CD14-positive monocyte (primary cell): ENCODE measurements around the gene CABLES2. TPM values are rescaled to one million over a fixed set of nuclear protein-coding genes. Genes with fewer than 3 reads are reported as not detected.

Experiments used
- DNase-seq, 3 donors: peaks; one replicate each; pipeline ENCODE4 v3.0.0-alpha.2; 2011 to 2022
- H2AFZ ChIP-seq: 2 replicates; pipeline ENCODE4 v1.6.0; 2012; ENCODE audit warnings: mild to moderate bottlenecking, low read depth, low read length, inconsistent platforms; ENCODE audit not compliant: insufficient read depth, poor library complexity, severe bottlenecking
- H3K27ac ChIP-seq, 2 donors: 1 replicate in 1 of 2; 2 replicates in 1 of 2; pipeline ENCODE4 v1.5.1; 2012 to 2013; ENCODE audit warnings: low read length in 2 of 2, control low read depth in 1 of 2, inconsistent platforms in 1 of 2, low read depth in 1 of 2, mild to moderate bottlenecking in 1 of 2
- H3K27me3 ChIP-seq, 2 donors: one replicate each; pipeline versions ENCODE4 v1.6.0 to v1.6.1; 2011 to 2013; ENCODE audit warnings: low read length in 2 of 2; ENCODE audit not compliant: control insufficient read depth in 2 of 2, insufficient read depth in 2 of 2
- H3K36me3 ChIP-seq, 2 donors: replicated peaks in 1 of 2; 1 replicate in 1 of 2; 2 replicates in 1 of 2; pipeline versions ENCODE4 v1.5.1 to v1.6.1; 2012 to 2013; ENCODE audit warnings: low read length in 2 of 2, control low read depth in 1 of 2, inconsistent platforms in 1 of 2, mild to moderate bottlenecking in 1 of 2; ENCODE audit not compliant: insufficient read depth in 2 of 2, control insufficient read depth in 1 of 2
- H3K4me1 ChIP-seq, 2 donors: 1 replicate in 1 of 2; 2 replicates in 1 of 2; pipeline versions ENCODE4 v1.5.1 to v1.6.1; 2012 to 2013; ENCODE audit warnings: low read length in 2 of 2, control low read depth in 1 of 2, inconsistent platforms in 1 of 2, mild to moderate bottlenecking in 1 of 2, moderate library complexity in 1 of 2; ENCODE audit not compliant: insufficient read depth in 2 of 2, control insufficient read depth in 1 of 2
- H3K4me2 ChIP-seq: replicated peaks from 2 replicates; pipeline ENCODE3; 2012; ENCODE audit warnings: low read length, moderate library complexity, mild to moderate bottlenecking; ENCODE audit not compliant: poor library complexity, severe bottlenecking; ENCODE audit errors: extremely low read depth
- H3K4me3 ChIP-seq, 3 experiments: fragments of 200-600 bp in 1 of 3; sonication (generic) in 1 of 3; replicated peaks in 1 of 3; 1 replicate in 2 of 3; 2 replicates in 1 of 3; pipeline ENCODE4 v1.5.1; 2011 to 2013; ENCODE audit warnings: low read length in 3 of 3, mild to moderate bottlenecking in 3 of 3, control low read depth in 2 of 3, low read depth in 2 of 3, inconsistent platforms in 1 of 3, moderate library complexity in 1 of 3
- H3K79me2 ChIP-seq: 2 replicates; pipeline ENCODE4 v1.6.0; 2012; ENCODE audit warnings: mild to moderate bottlenecking, control low read depth, inconsistent platforms, low read length, moderate library complexity; ENCODE audit not compliant: insufficient read depth
- H3K9ac ChIP-seq: 2 replicates; pipeline ENCODE4 v1.6.0; 2017; ENCODE audit warnings: low read length, mild to moderate bottlenecking; ENCODE audit not compliant: insufficient read depth, poor library complexity, severe bottlenecking
- H3K9me3 ChIP-seq, 2 donors: replicated peaks in 1 of 2; 1 replicate in 1 of 2; 2 replicates in 1 of 2; pipeline versions ENCODE4 v1.5.1 to v1.6.1; 2012 to 2013; ENCODE audit warnings: low read length in 2 of 2, control low read depth in 1 of 2; ENCODE audit not compliant: control insufficient read depth in 1 of 2, insufficient read depth in 1 of 2
- H4K20me1 ChIP-seq: 2 replicates; pipeline ENCODE4 v1.6.0; 2012; ENCODE audit warnings: mild to moderate bottlenecking, low read length, control low read depth, moderate library complexity; ENCODE audit not compliant: insufficient read depth
- H3K27ac Mint-ChIP-seq, 7 donors: one replicate each; pipeline ENCODE4 v1.8.0; 2020; ENCODE audit warnings: mild to moderate bottlenecking in 7 of 7, mixed read lengths in 7 of 7, moderate library complexity in 6 of 7, inconsistent platforms in 2 of 7
- H3K27me3 Mint-ChIP-seq, 3 donors: one replicate each; pipeline ENCODE4 v1.8.0; 2021 to 2022; ENCODE audit warnings: low read depth in 3 of 3, mild to moderate bottlenecking in 3 of 3, mixed read lengths in 3 of 3, moderate library complexity in 3 of 3, inconsistent platforms in 1 of 3
- H3K36me3 Mint-ChIP-seq, 2 donors: one replicate each; pipeline ENCODE4 v1.8.0; 2020; ENCODE audit warnings: mixed read lengths in 2 of 2, inconsistent platforms in 1 of 2, mild to moderate bottlenecking in 1 of 2
- H3K4me1 Mint-ChIP-seq: one replicate; pipeline ENCODE4 v1.8.0; 2020; ENCODE audit warnings: mild to moderate bottlenecking, mixed read lengths
- H3K4me3 Mint-ChIP-seq, 2 donors: one replicate each; pipeline ENCODE4 v1.8.0; 2020; ENCODE audit warnings: mild to moderate bottlenecking in 2 of 2, mixed read lengths in 2 of 2, moderate library complexity in 1 of 2
- H3K9me3 Mint-ChIP-seq, 7 donors: one replicate each; pipeline ENCODE4 v1.8.0; 2020 to 2022; ENCODE audit warnings: mixed read lengths in 7 of 7, mild to moderate bottlenecking in 6 of 7, moderate library complexity in 6 of 7, inconsistent platforms in 2 of 7
- CTCF ChIP-seq: fragments of 200-600 bp; IDR thresholded peaks from one replicate; pipeline ENCODE4 v1.8.0; 2022; ENCODE audit warnings: antibody characterized with exemption, mild to moderate bottlenecking
- WGBS: methylation state at CpG from one replicate; pipeline ENCODE4 v1.1.5; 2013; ENCODE audit warnings: missing lambda C conversion rate; ENCODE audit not compliant: insufficient coverage; 5-methylcytosine and 5-hydroxymethylcytosine counted together
- intact Hi-C, 2 donors: fragments of 100-400 bp; cut with micrococcal nuclease; formaldehyde crosslinking; loops; one replicate each; pipeline versions ENCODE4 v1.15.0 to v1.15.1; 2023
- polyA plus RNA-seq, 3 donors: library from polyadenylated mRNA; depleted of rRNA in 1 of 3; unstranded in 2 of 3; stranded (reverse) in 1 of 3; fragments of 300-500 nt in 2 of 3; fragments of >200 nt in 1 of 3; fragmentation: Illumina TruSeq in 2 of 3; gene quantifications; 1 replicate in 2 of 3; 2 replicates in 1 of 3; pipeline ENCODE4 v1.2.3, GENCODE V29; 2012 to 2021

CABLES2 gene
- polyA plus RNA-seq, 3 donors = 0.60 to 4.0 (median 0.61) TPM

GRCh38 chr20:62393335-62393665 is 13.8 kb downstream of the CABLES2 start:
- Histone ChIP-seq H3K27ac (no peak overlapping the region), H3K27me3 (no peaks in the 10 kb centered on the region), H3K9ac (no peak overlapping the region), H3K9me3 (no peaks in the 10 kb centered on the region), H3K36me3 (peaks cover 27 to 56% of the 10 kb centered on the region in 2 donors), H3K79me2 (peaks cover 12% of the 10 kb centered on the region), H3K4me1 (peaks cover 0 to under 1% of the 10 kb centered on the region in 2 donors), H4K20me1 (peaks cover 19% of the 10 kb centered on the region), H3K4me2 (no peak overlapping the region), H3K4me3 (no peak overlapping the region), H2AFZ (no peak overlapping the region)
- Mint-ChIP-seq H3K36me3 (peaks cover 41 to 70% of the 10 kb centered on the region in 2 donors), H3K27ac (peak overlapping the region in 1 of 7 donors; percentile 60), H3K9me3 (peaks cover 0 to 7% (median 0%) of the 10 kb centered on the region in 7 donors), H3K27me3 (no peaks in the 10 kb centered on the region), H3K4me3 (no peak overlapping the region), H3K4me1 (peaks cover 2% of the 10 kb centered on the region)
- WGBS = 88% methylated on average over 12 of the region's 12 CpGs
- intact Hi-C loops = no loop called here
- no peak for DNase-seq
- TF ChIP-seq CTCF = no peak

GRCh38 chr20:62392621-62393334 is 14.3 kb downstream of the CABLES2 start:
- peaks cover 24% of the 10 kb centered on the region for H4K20me1 ChIP-seq
- H3K9ac ChIP-seq = no peak overlapping the region
- no peaks in the 10 kb centered on the region for H3K27me3 Mint-ChIP-seq
- H3K36me3 ChIP-seq = peaks cover 27 to 58% of the 10 kb centered on the region in 2 donors
- intact Hi-C loops = no loop called here
- H3K27ac Mint-ChIP-seq = peak overlapping the region in 2 of 7 donors; percentile 8 to 50
- H3K4me2 ChIP-seq = no peak overlapping the region
- no peak overlapping the region for H3K4me3 Mint-ChIP-seq
- H3K27me3 ChIP-seq = no peaks in the 10 kb centered on the region
- peaks cover 7% of the 10 kb centered on the region for H3K4me1 Mint-ChIP-seq
- H3K27ac ChIP-seq = no peak overlapping the region
- no peak for DNase-seq
- no peaks in the 10 kb centered on the region for H3K9me3 ChIP-seq
- TF ChIP-seq CTCF = no peak
- peaks cover 0 to 2% (median 0%) of the 10 kb centered on the region in 7 donors for H3K9me3 Mint-ChIP-seq
- H3K4me1 ChIP-seq = peaks cover 4 to 6% of the 10 kb centered on the region in 2 donors
- H3K4me3 ChIP-seq = no peak overlapping the region
- H2AFZ ChIP-seq = no peak overlapping the region
- peaks cover 18% of the 10 kb centered on the region for H3K79me2 ChIP-seq
- WGBS = 97% methylated on average over 18 of the region's 21 CpGs
- peaks cover 43 to 72% of the 10 kb centered on the region in 2 donors for H3K36me3 Mint-ChIP-seq
